HepG2 (cell line): ENCODE data around the gene CARHSP1. TPM values are rescaled to one million over a fixed set of nuclear protein-coding genes. Genes with fewer than 3 reads are reported as not detected.

Experiments
- E2F2 ChIP-seq: sonication (generic); formaldehyde crosslinking; IDR thresholded peaks from 2 replicates; pipeline ENCODE4 v1.4.0; 2020; ENCODE audit warnings: missing genetic modification reagents, borderline replicate concordance
- FIP1L1 ChIP-seq: fragments of 200-400 bp; formaldehyde crosslinking; IDR thresholded peaks from 2 replicates; pipeline ENCODE4 v1.6.1; 2018; ENCODE audit warnings: low read depth, mild to moderate bottlenecking, low read length, moderate library complexity, borderline replicate concordance; ENCODE audit not compliant: insufficient read depth
- HMGXB3 ChIP-seq: sonication (generic); formaldehyde crosslinking; IDR thresholded peaks from 2 replicates; pipeline ENCODE4 v1.4.0; 2020; ENCODE audit warnings: missing genetic modification reagents, borderline replicate concordance
- KLF15 ChIP-seq: sonication (generic); formaldehyde crosslinking; IDR thresholded peaks from 2 replicates; pipeline ENCODE4 v1.8.1; 2023; ENCODE audit warnings: borderline replicate concordance, mild to moderate bottlenecking, inconsistent platforms, missing genetic modification reagents, mixed read lengths
- PATZ1 ChIP-seq: sonication (generic); formaldehyde crosslinking; IDR thresholded peaks from 2 replicates; pipeline ENCODE4 v1.4.0; 2020; ENCODE audit warnings: missing genetic modification reagents
- PRDM10 ChIP-seq: sonication (generic); formaldehyde crosslinking; IDR thresholded peaks from 2 replicates; pipeline ENCODE4 v1.4.0; 2020; ENCODE audit warnings: low read depth, missing genetic modification reagents
- SMAD3 ChIP-seq: sonication (generic); formaldehyde crosslinking; IDR thresholded peaks from 2 replicates; pipeline ENCODE4 v1.4.0; 2020; ENCODE audit warnings: missing genetic modification reagents
- SP4 ChIP-seq: sonication (generic); formaldehyde crosslinking; IDR thresholded peaks from 2 replicates; pipeline ENCODE4 v1.8.1; 2023; ENCODE audit warnings: mild to moderate bottlenecking, missing genetic modification reagents
- TEF ChIP-seq: sonication (generic); formaldehyde crosslinking; IDR thresholded peaks from 2 replicates; pipeline ENCODE4 v1.5.0; 2020; ENCODE audit warnings: missing genetic modification reagents
- THAP11 ChIP-seq: IDR thresholded peaks from 2 replicates; pipeline ENCODE4 v1.6.1; 2016; ENCODE audit warnings: missing biosample characterization, missing genetic modification reagents
- ZNF44 ChIP-seq: sonication (generic); formaldehyde crosslinking; IDR thresholded peaks from 2 replicates; pipeline ENCODE4 v1.5.1; 2020; ENCODE audit warnings: mild to moderate bottlenecking, missing genetic modification reagents
- ZNF501 ChIP-seq: sonication (generic); formaldehyde crosslinking; IDR thresholded peaks from 2 replicates; pipeline ENCODE4 v1.5.1; 2020; ENCODE audit warnings: mild to moderate bottlenecking, moderate library complexity, missing genetic modification reagents
- ZNF761 ChIP-seq: sonication (generic); formaldehyde crosslinking; conservative IDR thresholded peaks from 2 replicates; pipeline ENCODE4 v1.4.0; 2020; ENCODE audit warnings: mild to moderate bottlenecking, missing genetic modification reagents
- ZNF83 ChIP-seq: sonication (generic); formaldehyde crosslinking; IDR thresholded peaks from 2 replicates; pipeline ENCODE4 v1.4.0; 2020; ENCODE audit warnings: missing genetic modification reagents, mild to moderate bottlenecking, borderline replicate concordance
- ZZZ3 ChIP-seq: sonication (generic); formaldehyde crosslinking; IDR thresholded peaks from 2 replicates; pipeline ENCODE4 v1.4.0; 2020; ENCODE audit warnings: missing genetic modification reagents, mild to moderate bottlenecking, borderline replicate concordance
- polyA plus RNA-seq, 8 experiments: library from polyadenylated mRNA; depleted of rRNA in 3 of 8; stranded (reverse) in 7 of 8; unstranded in 1 of 8; fragments of >200 nt; fragmentation: Illumina TruSeq in 4 of 8; extraction: Trizol in 4 of 8; gene quantifications; 2 replicates each; pipeline versions ENCODE4 v1.2.1 to v1.2.3, GENCODE V29; 2011 to 2016; ENCODE audit warnings: low read depth in 4 of 8, missing spikeins in 1 of 8, mixed read lengths in 1 of 8; ENCODE audit not compliant: insufficient read depth in 1 of 8
- total RNA-seq, 5 experiments: library from RNA; depleted of rRNA; stranded (reverse); fragments of >200 nt; fragmentation: Illumina TruSeq; extraction: Trizol; gene quantifications; 2 replicates each; pipeline ENCODE4 v1.2.3, GENCODE V29; 2016; ENCODE audit warnings: low read depth in 1 of 5

The CARHSP1 gene
- total and polyA plus RNA-seq, 2 of the 13 experiments (the other 11 are each of a cell fraction or from before 2014, with no cell fraction given), result 173 to 345 TPM

GRCh38 chr16:8869212-8869987, 594 bp upstream of the CARHSP1 start (continued):
- TF ChIP-seq HMGXB3 (0 out of 2 replicates have a peak, but pooled peaks have one; percentile 35), PRDM10 (CRISPR knock-in tag) (peak; percentile 85; the same call in 1 of the 2 replicates), ZZZ3 (CRISPR knock-in tag) (no peak), ZNF501 (peak; percentile 95), PATZ1 (CRISPR knock-in tag) (peak; percentile 95), TEF (CRISPR knock-in tag) (no peak; the same call in 1 of the 2 replicates), FIP1L1 (peak; percentile 30; the same call in 1 of the 2 replicates), ZNF761 (CRISPR knock-in tag) (peak; percentile 48; the same call in 1 of the 2 replicates), KLF15 (CRISPR knock-in tag) (no peak), E2F2 (CRISPR knock-in tag) (no peak), THAP11 (CRISPR knock-in tag) (peak; percentile 39; the same call in 1 of the 2 replicates), ZNF44 (peak; percentile 3), SP4 (CRISPR knock-in tag) (0 out of 2 replicates have a peak, but pooled peaks have one; percentile 48), ZNF83 (no peak), SMAD3 (CRISPR knock-in tag) (no peak; the same call in 1 of the 2 replicates)
